Right lung (tissue), 5 donors: ENCODE measurements around the gene ZBTB25. TPM values are rescaled to one million over a fixed set of nuclear protein-coding genes. Genes with fewer than 3 reads are reported as not detected.
"Not testable (repeated sequence)": the region's sequence is repeated elsewhere in the genome, so short reads cannot be mapped to it uniquely, and the experiment has no call there.

Experiments used
- DNase-seq, 2 donors: peaks; one replicate each; pipeline ENCODE4 v3.0.0-alpha.2; 2013
- polyA plus RNA-seq, 5 donors: library from polyadenylated mRNA; unstranded; fragments of 120-200 nt; gene quantifications; one replicate each; pipeline versions ENCODE4 v1.2.1 to v1.2.3, GENCODE V29; 2013; ENCODE audit warnings: inconsistent platforms in 1 of 5, low replicate concordance in 1 of 5; ENCODE audit not compliant: insufficient read length in 5 of 5, insufficient read depth in 1 of 5

Gene ZBTB25
- polyA plus RNA-seq, 5 donors = 10.6 to 16.1 (median 13.9) TPM

GRCh38 chr14:64518229-64518628 is 14.6 kb upstream of the ZBTB25 start:
- no peak for DNase-seq

DNA sequence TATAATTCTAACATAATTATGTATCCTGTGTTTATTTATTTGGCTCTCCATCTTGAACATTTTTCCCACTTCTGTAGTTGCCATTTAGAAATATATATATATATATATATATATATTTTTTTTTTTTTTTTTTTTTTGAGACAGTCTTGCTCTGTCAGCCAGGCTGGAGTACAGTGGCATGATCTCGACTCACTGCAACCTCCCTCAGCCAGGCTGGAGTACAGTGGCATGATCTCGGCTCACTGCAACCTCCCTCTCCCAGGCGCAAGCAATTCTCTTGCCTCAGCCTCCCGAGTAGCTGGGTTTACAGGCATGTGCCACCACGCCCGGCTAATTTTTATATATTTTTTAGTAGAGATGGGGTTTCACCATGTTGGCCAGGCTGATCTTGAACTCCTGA is 14.0 kb upstream of the ZBTB25 start:
- DNase-seq = not testable (repeated sequence)

DNA sequence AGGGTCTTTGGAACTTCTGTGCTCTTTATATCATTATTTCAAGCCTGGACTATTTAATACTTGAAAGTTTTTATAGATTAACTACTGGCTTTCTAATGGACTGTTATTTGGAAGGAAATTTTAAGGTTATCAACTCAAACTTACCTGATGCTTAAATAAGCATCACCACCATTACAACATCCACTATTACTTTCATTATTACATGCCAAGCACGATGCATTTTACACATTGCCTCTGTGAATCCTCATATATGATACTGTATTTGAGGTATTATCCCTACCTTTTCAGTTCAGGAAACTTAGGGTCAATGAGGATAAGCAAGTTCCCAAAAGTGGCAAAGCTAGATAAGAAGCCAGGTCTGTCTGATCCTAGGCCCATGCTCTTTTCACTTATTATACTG is 13.3 kb upstream of the ZBTB25 start:
- no peak for DNase-seq

- no peak for DNase-seq
These were observed 11.4 kb upstream of the ZBTB25 start for GRCh38 chr14:64515053-64515452.

DNA sequence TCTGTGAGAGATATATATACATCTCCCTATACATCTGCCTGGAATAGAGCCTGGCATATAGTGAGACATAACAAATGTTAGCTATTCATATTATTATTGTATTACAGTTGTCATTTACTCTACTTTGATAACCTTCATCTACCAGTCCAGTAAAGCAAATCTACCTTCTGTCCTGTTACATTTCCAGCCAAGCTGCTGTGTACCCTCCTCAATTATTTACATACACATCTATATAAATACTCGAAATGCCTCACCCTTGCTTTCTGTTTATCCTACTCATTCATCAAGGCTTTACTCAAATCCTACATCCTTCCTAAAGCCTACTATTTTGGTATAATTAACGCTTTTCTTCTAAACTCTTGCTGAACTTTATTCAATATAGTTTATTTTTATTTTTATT is 9.6 kb upstream of the ZBTB25 start:
- DNase-seq = no peak

DNA sequence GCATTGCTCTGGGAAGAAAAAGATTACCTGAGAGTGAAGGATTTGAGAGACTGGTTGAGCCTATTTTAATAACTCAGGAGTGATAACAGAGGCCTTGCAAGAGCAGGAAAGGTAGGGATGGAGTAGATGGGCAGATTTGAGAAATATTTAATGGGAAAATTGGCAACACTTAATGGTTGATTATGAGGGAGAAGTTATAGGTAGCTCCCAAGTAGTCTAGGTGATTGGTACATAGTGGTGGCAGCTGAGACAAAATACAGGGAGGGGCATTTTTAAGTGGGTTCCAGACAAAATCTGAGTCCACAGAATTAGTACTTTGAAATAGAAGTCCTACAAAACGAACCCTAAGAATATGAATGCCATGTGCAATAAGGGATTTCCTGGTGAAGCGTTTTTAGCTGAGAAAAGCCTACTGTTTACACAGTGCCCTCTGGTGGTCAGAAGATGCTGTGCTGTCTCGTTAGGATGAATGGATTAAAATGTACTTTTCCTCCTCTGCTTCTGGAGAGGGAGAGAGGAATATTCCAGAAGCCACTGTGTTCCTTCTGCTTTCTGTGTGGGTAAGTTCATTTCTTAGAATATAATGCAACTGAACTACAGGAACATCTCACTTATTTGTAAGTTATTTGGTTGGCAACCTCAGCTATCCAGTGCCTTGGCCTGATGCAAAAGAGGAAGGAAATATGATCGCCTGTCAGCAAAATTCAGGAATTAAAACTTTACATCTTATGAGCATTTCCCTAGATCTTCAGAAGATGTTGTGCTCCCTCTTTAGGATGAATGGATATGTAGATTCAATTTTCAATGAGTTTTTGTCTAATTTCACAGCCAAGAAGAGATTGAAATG is 7.4 kb upstream of the ZBTB25 start:
- DNase-seq = peak; percentile 47 to 67

DNA sequence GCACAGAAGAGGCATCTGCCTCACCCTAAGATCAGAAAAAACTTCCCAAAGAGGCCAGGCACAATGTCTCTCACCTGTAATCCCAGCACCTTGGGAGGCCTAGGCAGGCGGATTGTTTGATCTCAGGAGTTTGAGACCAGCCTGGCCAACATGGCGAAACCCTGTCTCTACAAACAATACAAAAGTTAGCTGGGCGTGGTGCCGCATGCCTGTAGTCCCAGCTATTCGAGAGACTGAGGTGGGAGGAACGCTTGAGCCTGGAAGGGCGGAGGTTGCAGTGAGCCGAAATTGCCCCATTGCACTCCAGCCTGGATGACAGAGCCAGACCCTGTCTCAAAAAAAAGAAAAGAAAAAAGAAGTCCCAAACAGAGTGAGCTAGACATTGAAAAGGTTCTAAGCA is 5.4 kb upstream of the ZBTB25 start:
- no peak for DNase-seq

DNA sequence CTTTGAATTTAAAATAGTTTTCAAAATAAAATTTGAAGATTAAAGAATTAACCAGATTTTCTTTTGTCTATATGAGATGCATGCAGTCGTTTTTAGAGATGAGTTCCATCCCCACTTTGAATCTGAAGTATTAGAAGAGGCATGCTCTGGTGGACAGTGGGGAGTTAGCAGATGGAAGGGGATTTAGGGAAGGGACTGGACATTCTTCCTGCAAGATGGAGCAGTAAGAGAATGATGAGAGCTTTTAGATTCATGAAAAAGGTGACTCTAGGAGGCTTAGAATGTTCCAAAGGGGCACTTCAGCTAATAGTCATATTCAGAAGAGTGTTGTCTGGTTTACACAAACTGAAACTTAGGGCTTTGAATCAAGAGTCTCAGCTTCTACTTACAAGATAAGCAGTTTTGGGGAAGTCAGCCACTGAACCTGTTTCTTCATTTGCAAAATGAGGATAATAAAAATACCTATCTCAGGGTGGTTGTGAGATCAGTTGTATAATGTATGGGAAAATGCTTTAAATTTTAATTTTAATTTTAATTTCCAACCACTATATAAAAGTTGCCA is 4.7 kb upstream of the ZBTB25 start:
- no peak for DNase-seq

DNA sequence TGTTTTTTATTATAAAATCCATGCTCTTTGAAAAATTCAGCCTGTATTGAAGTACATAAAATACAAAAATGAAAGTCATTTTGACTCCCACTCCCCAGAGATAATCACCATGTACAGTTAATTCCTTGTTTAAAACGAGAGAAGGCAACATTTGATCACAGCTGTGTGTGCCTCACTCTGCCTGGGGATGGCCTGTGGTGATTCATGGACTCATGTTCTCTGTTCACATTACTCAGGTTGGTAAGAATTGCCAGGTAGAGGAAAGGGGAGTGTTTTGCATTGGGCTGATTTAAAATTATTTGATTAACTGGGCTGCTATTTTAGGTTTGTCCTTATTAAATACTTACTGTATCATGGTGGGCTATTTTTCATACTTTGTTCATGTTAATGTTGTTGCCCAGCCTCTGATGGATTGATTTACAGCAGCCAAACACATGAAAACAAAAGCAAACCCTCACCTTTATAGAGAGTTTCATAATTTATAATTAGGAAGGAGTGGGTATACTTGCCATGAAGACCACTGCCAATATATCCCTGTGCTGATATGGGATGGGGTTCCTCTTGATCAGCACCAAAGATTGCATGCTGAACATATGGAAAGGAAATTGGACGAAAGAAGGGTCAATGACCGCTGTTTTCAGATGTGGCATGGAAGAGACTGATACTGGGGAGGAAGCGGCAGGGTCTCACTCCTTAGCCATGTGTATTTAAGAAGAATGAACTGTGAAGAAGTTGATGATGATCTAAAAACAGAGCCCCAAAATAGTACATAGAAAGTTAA is 3.9 kb upstream of the ZBTB25 start:
- DNase-seq = no peak

GRCh38 chr14:64506721-64507120 is 3.1 kb upstream of the ZBTB25 start:
- DNase-seq = no peak

GRCh38 chr14:64504897-64505794 is 1.5 kb upstream of the ZBTB25 start:
- DNase-seq = peak; percentile 88

DNA sequence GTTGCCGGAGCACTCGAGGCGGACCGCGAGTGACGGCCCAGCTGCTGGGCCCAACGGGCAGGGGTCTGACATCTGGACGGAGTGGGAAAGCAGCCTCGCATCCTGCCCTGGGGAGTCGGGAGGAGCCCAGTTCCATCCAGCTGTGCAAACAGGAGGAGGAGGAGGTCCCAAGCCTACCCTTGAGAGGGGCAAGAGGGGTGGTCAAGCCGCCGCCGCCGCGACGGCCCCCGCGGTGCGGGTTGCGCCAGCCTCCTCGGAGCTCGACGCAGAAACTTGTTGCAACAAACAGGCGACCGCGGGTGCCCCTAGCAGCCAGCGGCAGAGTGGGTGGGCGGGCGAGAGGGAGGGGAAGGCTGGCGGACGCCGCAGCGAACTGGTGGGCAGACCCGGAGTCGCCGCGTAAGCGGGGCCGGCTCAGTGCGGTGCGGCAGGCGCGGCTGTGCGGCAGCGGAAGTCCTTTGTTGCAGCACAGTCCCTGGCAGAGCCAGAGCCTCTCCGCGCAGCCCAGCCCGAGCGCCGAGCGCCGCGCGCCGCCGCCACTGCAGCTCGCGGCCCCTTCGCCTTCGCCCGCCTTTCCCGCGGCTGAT is 765 bp upstream of the ZBTB25 start, which contains the start of gene ZBTB1:
Gene ZBTB1, plus strand, starts transcription at position 461 of the 587 bp plus-strand sequence. CDS start 16,735 bp downstream, outside the sequence.
- peak; percentile 86 to 88 for DNase-seq

- DNase-seq = peak in 1 of 2 donors; percentile 41
These were observed 678 bp downstream of the ZBTB25 start for GRCh38 chr14:64502887-64503433.

DNA sequence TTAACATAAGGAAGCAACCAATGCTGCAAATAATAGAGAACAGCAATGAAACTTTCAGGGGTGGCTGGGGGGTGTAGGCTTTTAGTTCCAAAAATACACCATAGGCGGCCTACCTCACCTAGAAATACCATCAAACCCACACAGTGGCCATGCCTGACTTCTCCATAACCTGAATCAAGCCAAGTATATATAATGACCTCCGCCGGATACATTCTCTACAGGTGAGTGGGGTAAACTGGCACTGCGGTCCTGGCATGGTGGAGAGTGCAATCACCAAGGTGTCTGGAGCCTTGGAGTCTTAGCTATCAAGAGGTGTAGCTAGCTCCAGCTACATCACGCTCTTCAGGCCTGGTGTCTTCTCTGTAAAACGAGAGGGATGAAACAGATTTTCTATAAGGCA is 1.2 kb downstream of the ZBTB25 start:
- DNase-seq = no peak

DNA sequence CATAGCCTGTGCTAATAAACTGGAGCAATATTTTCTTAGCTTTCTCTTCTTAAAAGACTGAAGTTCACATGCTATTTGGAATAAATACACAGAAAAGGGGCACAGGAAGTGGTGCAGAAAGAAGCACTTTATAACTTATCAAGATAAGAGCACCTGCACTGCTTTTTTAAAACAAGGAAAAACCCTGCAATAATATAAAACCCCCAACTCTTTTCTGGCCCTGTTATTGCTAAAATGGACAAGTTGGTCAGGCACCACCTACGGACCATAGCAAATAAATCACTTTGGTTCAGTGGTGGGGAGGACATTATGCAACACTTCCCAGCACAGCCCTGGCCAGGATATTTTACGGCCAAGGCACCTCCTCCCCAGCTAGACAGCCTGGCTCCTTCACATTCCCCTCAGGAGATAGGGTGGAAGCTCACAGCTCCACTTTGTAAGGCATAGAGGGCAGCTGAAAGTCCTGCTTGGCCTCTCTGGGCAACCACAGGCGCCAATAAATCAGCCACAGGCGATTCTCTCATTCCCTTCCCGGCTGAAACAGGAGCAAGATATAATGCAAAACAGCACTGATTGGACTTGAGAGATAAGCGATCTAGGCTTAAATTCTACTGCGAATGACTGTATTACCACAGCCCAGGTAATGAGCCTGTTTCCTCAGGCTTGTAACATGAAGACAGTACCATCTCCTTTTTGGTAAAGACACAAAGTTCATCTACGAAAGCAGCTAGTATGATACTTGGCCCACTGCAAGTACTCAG is 2.0 kb downstream of the ZBTB25 start:
- DNase-seq = no peak

DNA sequence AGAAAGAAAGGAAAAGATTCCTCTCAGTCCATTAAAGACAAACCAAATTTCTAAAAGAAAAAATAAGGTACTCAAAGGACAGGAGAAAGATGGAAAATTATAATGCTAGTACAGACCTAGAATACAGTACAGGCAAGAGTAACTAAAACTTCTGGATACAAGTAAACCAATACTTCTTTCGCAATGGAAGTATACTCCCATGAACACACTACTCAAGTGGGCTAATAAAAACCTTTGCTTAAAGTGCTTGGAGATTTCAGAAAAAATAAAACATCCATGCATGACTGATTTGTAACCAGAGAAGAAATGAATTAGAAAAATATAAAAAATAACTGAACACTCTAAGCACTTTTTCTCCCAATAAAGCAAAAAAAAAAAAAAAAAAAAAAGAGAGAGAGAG is 3.5 kb downstream of the ZBTB25 start:
- no peak for DNase-seq

- DNase-seq = no peak
These were observed 6.9 kb downstream of the ZBTB25 start for GRCh38 chr14:64496764-64497163.

GRCh38 chr14:64495252-64495651 is 8.4 kb downstream of the ZBTB25 start:
- no peak for DNase-seq

GRCh38 chr14:64493455-64493854 is 10.2 kb downstream of the ZBTB25 start:
- no peak for DNase-seq

DNA sequence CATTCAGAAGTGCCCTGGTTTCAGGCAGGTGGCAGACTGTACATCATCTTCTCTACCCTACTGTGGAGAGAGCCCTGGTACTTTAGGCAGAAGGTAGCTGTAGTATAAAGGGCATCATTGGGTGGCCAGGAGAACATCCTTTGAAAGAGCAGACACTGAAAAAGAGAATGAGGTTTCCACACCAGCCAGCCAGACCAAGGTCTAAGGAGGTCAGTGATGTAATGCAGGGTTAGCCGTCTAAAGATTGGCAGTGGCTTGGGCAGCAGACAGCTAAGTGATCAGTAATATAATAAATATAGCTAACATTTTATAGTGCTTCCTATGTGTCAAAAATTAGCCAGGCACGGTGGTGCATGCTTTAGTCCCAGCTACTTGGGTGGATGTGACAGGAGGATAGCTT is 12.0 kb downstream of the ZBTB25 start:
- DNase-seq = no peak
